Kidney (tissue), 14 donors: Measurements from ENCODE around the gene FRAT1. TPM values are rescaled to one million over a fixed set of nuclear protein-coding genes. Genes with fewer than 3 reads are reported as not detected.

ENCODE experiments used
- DNase-seq, 5 donors: peaks; one replicate each; pipeline ENCODE4 v3.0.0-alpha.2; 2013 to 2020
- FAIRE-seq: peaks from 2 replicates; lab custom pipeline; 2012; peaks lifted over from hg19 to GRCh38; lab: Jason Lieb, UNC
- H3K27ac ChIP-seq, 2 donors: one replicate each; pipeline ENCODE4 v1.7.0; 2013; ENCODE audit warnings: low read depth in 2 of 2, low read length in 2 of 2, inconsistent platforms in 1 of 2
- H3K27me3 ChIP-seq: one replicate; pipeline ENCODE4 v1.7.1; 2013; ENCODE audit warnings: low read length, inconsistent platforms; ENCODE audit not compliant: control insufficient read depth, insufficient read depth
- H3K36me3 ChIP-seq, 3 donors: one replicate each; pipeline versions ENCODE4 v1.7.0 to v1.7.1; 2013; ENCODE audit warnings: low read length in 3 of 3, control low read depth in 1 of 3, inconsistent platforms in 1 of 3; ENCODE audit not compliant: insufficient read depth in 3 of 3, control insufficient read depth in 2 of 3
- H3K4me1 ChIP-seq, 3 donors: one replicate each; pipeline versions ENCODE4 v1.7.0 to v1.7.1; 2013; ENCODE audit warnings: low read length in 3 of 3, inconsistent platforms in 1 of 3, low read depth in 1 of 3; ENCODE audit not compliant: control insufficient read depth in 2 of 3, insufficient read depth in 2 of 3
- H3K4me3 ChIP-seq, 3 donors: one replicate each; pipeline versions ENCODE4 v1.7.0 to v1.8.1; 2013; ENCODE audit warnings: low read length in 3 of 3, control low read depth in 1 of 3, inconsistent platforms in 1 of 3
- H3K9ac ChIP-seq, 3 donors: one replicate each; pipeline versions ENCODE4 v1.7.0 to v1.7.1; 2013; ENCODE audit warnings: low read length in 3 of 3, control low read depth in 1 of 3, inconsistent platforms in 1 of 3
- H3K9me3 ChIP-seq, 3 donors: one replicate each; pipeline versions ENCODE4 v1.7.0 to v1.7.1; 2013; ENCODE audit warnings: low read length in 3 of 3, control low read depth in 1 of 3, inconsistent platforms in 1 of 3; ENCODE audit not compliant: control insufficient read depth in 2 of 3, insufficient read depth in 1 of 3
- intact Hi-C: fragments of 100-400 bp; cut with DNase I; formaldehyde crosslinking; loops from one replicate; pipeline ENCODE4 v1.11.1; 2022
- polyA plus RNA-seq: library from polyadenylated mRNA; stranded (reverse); fragments of 350-450 nt; fragmentation: Illumina TruSeq; extraction: RNeasy Lipid Tissue Mini Kit (QIAGEN cat#74804); gene quantifications from one replicate; pipeline ENCODE4 v1.2.3, GENCODE V29; 2014; ENCODE audit warnings: low read depth, low replicate concordance; ENCODE audit not compliant: insufficient read depth
- total RNA-seq: library from RNA; stranded (reverse); fragmentation: NEBNext Ultra II Directional; extraction: Animal tissue kit (Norgen Biotek cat#: 25700); gene quantifications from one replicate; pipeline ENCODE4 v1.2.1, GENCODE V29; 2021
- TF ChIP-seq, protein P1 (sequence below): IDR thresholded peaks from 3 replicates; pipeline ENCODE4 v1.5.1; 2012; ENCODE audit warnings: mild to moderate bottlenecking, moderate library complexity, borderline replicate concordance; ENCODE audit not compliant: insufficient read depth; ENCODE audit errors: extremely low read depth
- donor health status: control.
- donor health status: control.
- donor health status: control.
- donor health status: control.
- donor health status: control.
- donor health status: DM: yes; HTN: yes; CAD: no.
- donor health status: Normal renal cell carcinoma (clear cell type).

Gene FRAT1
- total and polyA plus RNA-seq, 2 donors from 2014 or later, result 2.1 to 7.0 TPM

- Histone ChIP-seq H3K4me1 (peaks cover 0 to 4% (median 2%) of the 10 kb centered on the region in 3 donors), H3K27ac (peak overlapping the region; percentile 92 to 96), H3K36me3 (no peaks in the 10 kb centered on the region), H3K4me3 (peak overlapping the region; percentile 81 to 98 (median 97)), H3K9me3 (no peaks in the 10 kb centered on the region), H3K9ac (peak overlapping the region; percentile 63 to 92 (median 88)), H3K27me3 (no peaks in the 10 kb centered on the region)
- TF ChIP-seq, protein P1, sequence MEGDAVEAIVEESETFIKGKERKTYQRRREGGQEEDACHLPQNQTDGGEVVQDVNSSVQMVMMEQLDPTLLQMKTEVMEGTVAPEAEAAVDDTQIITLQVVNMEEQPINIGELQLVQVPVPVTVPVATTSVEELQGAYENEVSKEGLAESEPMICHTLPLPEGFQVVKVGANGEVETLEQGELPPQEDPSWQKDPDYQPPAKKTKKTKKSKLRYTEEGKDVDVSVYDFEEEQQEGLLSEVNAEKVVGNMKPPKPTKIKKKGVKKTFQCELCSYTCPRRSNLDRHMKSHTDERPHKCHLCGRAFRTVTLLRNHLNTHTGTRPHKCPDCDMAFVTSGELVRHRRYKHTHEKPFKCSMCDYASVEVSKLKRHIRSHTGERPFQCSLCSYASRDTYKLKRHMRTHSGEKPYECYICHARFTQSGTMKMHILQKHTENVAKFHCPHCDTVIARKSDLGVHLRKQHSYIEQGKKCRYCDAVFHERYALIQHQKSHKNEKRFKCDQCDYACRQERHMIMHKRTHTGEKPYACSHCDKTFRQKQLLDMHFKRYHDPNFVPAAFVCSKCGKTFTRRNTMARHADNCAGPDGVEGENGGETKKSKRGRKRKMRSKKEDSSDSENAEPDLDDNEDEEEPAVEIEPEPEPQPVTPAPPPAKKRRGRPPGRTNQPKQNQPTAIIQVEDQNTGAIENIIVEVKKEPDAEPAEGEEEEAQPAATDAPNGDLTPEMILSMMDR, result no peak
- intact Hi-C loops, result no loop called here
- FAIRE-seq (no peak), DNase-seq (no peak)
Observed at GRCh38 chr10:97291357-97292096, 27.5 kb upstream of the FRAT1 start.

DNA sequence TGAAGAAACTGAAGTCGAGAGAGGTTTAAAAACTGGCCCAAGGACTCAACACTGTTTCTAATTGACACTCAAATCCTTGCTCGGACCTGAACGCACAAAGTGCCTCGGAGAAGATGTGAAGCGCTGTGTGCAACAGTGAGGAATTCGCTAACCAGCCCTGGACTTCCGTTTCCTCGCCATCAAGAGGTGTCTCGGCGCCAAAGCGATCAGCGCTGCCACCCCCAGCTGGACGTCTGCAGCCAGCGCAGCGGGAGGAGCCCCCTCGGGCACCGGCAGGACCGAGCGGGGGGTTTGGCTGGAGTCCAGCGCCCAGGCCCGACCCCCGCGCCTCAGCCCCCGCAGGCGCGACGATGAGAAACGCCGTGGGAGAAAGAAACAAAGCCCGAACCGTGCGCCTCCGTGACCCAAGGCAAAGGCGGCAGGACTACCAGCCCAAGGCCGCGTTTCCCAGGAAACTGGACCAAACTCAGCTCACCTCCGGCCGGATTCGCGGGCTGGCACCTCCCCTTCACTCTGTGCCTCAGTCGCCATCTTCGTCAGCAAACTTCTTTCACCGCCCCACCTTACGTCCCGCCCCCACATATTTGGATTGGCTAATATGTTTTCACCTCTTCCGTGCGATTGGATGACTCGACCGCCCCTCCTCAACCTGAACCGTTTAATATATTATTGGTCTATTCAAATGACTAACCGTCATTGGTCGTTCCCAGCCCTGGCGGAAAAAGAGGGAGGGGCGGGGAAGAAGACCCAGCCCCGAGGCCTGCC lies 26.8 kb upstream of the FRAT1 start, which contains the start of gene ARHGAP19:
Gene ARHGAP19 (minus strand): TSS at position 541 of the 765 bp plus-strand sequence. CDS start 10 bp downstream, at position 531.
- FAIRE-seq (peak; percentile 99), DNase-seq (peak; percentile 97 to 99 (median 99))
- H3K27me3 ChIP-seq, result no peaks in the 10 kb centered on the region
- peak within 1 kb of the TSS; percentile 63 to 92 (median 88) for H3K9ac ChIP-seq
- H3K4me1 ChIP-seq, result peaks cover 0 to 4% (median 2%) of the 10 kb centered on the region in 3 donors
- TF ChIP-seq, protein P1, result peak; percentile 2
- peak within 1 kb of the TSS; percentile 92 to 96 for H3K27ac ChIP-seq
- no peaks in the 10 kb centered on the region for H3K36me3 ChIP-seq
- H3K9me3 ChIP-seq, result no peaks in the 10 kb centered on the region
- intact Hi-C loops, result no loop called here
- peak within 1 kb of the TSS; percentile 81 to 98 (median 97) for H3K4me3 ChIP-seq

DNA sequence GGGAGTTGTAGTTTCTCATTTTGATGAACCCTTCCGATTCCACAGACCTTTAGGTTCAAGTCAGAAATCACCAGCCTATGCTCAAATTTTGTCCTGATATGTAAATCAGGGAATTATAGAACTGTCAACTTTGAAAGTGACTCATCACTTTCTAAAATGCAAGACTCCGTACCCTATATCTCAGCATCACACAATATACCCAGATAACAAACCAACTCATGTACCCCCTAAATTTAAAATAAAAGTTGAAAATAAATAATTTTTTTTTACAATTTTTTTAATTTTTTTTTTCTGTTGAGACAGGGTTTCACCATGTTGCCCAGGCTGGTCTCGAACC lies 26.2 kb upstream of the FRAT1 start:
- TF ChIP-seq, protein P1, result no peak
- peaks cover 0 to 4% (median 2%) of the 10 kb centered on the region in 3 donors for H3K4me1 ChIP-seq
- intact Hi-C loops, result no loop called here
- no peak overlapping the region for H3K4me3 ChIP-seq
- DNase-seq, result no peak
- no peak for FAIRE-seq
- H3K36me3 ChIP-seq, result no peaks in the 10 kb centered on the region
- H3K9me3 ChIP-seq, result no peaks in the 10 kb centered on the region
- no peak overlapping the region for H3K27ac ChIP-seq
- H3K9ac ChIP-seq, result no peak overlapping the region
- H3K27me3 ChIP-seq, result no peaks in the 10 kb centered on the region
